ENCODE measurements around the gene AGPAT3.

AGPAT3 gene

GRCh38 chr21:43986544-43987451 is 121.8 kb downstream of the AGPAT3 start:
- no peak for TF ChIP-seq CTCF (conservative IDR thresholded peaks at IDR 0.05)
- peak overlapping the region; percentile 9; the same call in 1 of the 2 replicates for H3K27ac ChIP-seq

GRCh38 chr21:43987509-43987908 is 122.5 kb downstream of the AGPAT3 start:
- H3K27ac ChIP-seq: peak overlapping the region; percentile 9; the same call in 1 of the 2 replicates
- no peak for TF ChIP-seq CTCF (conservative IDR thresholded peaks at IDR 0.05)

GRCh38 chr21:43988016-43988415 is 123.0 kb downstream of the AGPAT3 start:
- no peak overlapping the region for H3K27ac ChIP-seq
- TF ChIP-seq CTCF (conservative IDR thresholded peaks at IDR 0.05): no peak

GRCh38 chr21:43988506-43989230 is 123.6 kb downstream of the AGPAT3 start:
- H3K27ac ChIP-seq: no peak overlapping the region
- TF ChIP-seq CTCF (conservative IDR thresholded peaks at IDR 0.05): no peak

GRCh38 chr21:43989401-43989800 is 124.4 kb downstream of the AGPAT3 start:
- no peak overlapping the region for H3K27ac ChIP-seq
- no peak for TF ChIP-seq CTCF (conservative IDR thresholded peaks at IDR 0.05)

GRCh38 chr21:43991447-43991991 is 126.5 kb downstream of the AGPAT3 start:
- no peak for TF ChIP-seq CTCF (conservative IDR thresholded peaks at IDR 0.05)
- no peak overlapping the region for H3K27ac ChIP-seq

DNA sequence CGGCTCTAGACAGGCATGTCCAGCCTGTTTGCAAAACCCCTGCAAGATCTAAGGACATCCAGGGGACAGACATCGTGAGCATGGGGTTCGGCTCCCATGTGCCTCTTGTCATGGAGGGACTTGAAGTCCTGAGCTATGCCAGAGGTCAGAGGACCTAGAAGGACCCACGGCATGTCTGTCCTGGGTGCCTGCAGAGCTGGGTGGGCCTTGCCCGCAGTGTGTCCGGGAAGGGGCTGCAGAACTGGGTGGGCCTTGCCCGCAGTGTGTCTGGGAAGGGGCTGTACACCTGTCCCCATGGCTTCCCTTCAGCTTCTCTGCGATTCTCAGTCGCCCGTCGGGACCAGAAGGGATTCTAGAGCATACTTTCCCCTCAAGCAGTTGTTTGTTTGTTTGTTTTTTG is 127.1 kb downstream of the AGPAT3 start:
- TF ChIP-seq CTCF (conservative IDR thresholded peaks at IDR 0.05): no peak
- no peak overlapping the region for H3K27ac ChIP-seq
